Muscle of arm (tissue), 12 donors: Measurements from ENCODE around the gene SOAT2. TPM values are rescaled to one million over a fixed set of nuclear protein-coding genes. Genes with fewer than 3 reads are reported as not detected.
A peak's percentile ranks its signal among the peaks of the same experiment; 100 is the strongest.

ENCODE experiments used
- DNase-seq: peaks from one replicate; pipeline ENCODE4 v3.0.0-alpha.2; 2013
- polyA plus RNA-seq, 12 donors: library from polyadenylated mRNA; unstranded; fragments of 120-200 nt; gene quantifications; one replicate each; pipeline ENCODE4 v1.2.1, GENCODE V29; 2013; ENCODE audit not compliant: insufficient read length in 12 of 12

The SOAT2 gene
- polyA plus RNA-seq, 12 donors, result 0.13 to 8.0 (median 0.24) TPM; not detected in 1

GRCh38 chr12:53064613-53065436, 38.5 kb upstream of the SOAT2 start:
- DNase-seq, result no peak

GRCh38 chr12:53065470-53065869, 37.8 kb upstream of the SOAT2 start:
- no peak for DNase-seq

- peak; percentile 88 for DNase-seq
These were observed 37.0 kb upstream of the SOAT2 start for GRCh38 chr12:53065975-53066931.

- no peak for DNase-seq
These were observed 36.0 kb upstream of the SOAT2 start for GRCh38 chr12:53067074-53067992.

- no peak for DNase-seq
These were observed 35.1 kb upstream of the SOAT2 start for GRCh38 chr12:53067993-53068770.

GRCh38 chr12:53068811-53069585, 34.3 kb upstream of the SOAT2 start:
- DNase-seq, result peak; percentile 10

- DNase-seq, result peak; percentile 81
These were observed 33.5 kb upstream of the SOAT2 start for GRCh38 chr12:53069621-53070410.

- no peak for DNase-seq
These were observed 32.3 kb upstream of the SOAT2 start for GRCh38 chr12:53070877-53071492.

GRCh38 chr12:53071591-53072551, 31.4 kb upstream of the SOAT2 start:
- peak; percentile 96 for DNase-seq

- peak; percentile 74 for DNase-seq
These were observed 29.4 kb upstream of the SOAT2 start for GRCh38 chr12:53073881-53074280.

- no peak for DNase-seq
These were observed 28.8 kb upstream of the SOAT2 start for GRCh38 chr12:53074283-53074998.

GRCh38 chr12:53074999-53075370, 28.3 kb upstream of the SOAT2 start:
- DNase-seq, result no peak

GRCh38 chr12:53076461-53076860, 26.8 kb upstream of the SOAT2 start:
- DNase-seq, result no peak

GRCh38 chr12:53077030-53077429, 26.3 kb upstream of the SOAT2 start:
- DNase-seq, result no peak

GRCh38 chr12:53078425-53079225, 24.7 kb upstream of the SOAT2 start:
- no peak for DNase-seq
